HG03097 (cell line): ENCODE data around the gene C12orf50.
"Not testable (repeated sequence)": the region's sequence is repeated elsewhere in the genome, so short reads cannot be mapped to it uniquely, and the experiment has no call there.

Experiments used
- ATAC-seq: cut with Tn5 transposase; IDR thresholded peaks from one replicate; pipeline ENCODE4 v1.9.1; 2021; ENCODE audit not compliant: unreplicated experiment, low FRiP score

Gene C12orf50, protein sequence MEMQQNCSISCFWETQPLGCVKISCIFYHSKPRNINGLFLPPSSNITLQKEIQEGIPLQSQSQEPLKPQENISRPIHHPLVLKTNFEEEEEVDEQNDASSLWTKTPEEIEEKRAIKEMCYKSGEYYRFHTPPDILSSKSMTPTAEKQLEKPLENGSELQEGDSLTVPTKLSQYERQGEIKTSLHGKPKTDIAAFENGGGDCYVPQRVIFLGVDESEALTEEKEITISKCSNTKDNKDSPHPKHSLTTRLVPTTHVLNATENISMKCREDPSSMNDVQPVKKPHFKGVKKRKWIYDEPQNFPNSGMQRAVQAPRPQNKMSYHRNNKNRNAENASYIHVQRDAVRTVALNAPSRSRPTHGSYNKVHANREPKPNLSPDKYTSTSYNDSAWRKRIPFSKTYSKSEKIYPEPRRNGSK

DNA sequence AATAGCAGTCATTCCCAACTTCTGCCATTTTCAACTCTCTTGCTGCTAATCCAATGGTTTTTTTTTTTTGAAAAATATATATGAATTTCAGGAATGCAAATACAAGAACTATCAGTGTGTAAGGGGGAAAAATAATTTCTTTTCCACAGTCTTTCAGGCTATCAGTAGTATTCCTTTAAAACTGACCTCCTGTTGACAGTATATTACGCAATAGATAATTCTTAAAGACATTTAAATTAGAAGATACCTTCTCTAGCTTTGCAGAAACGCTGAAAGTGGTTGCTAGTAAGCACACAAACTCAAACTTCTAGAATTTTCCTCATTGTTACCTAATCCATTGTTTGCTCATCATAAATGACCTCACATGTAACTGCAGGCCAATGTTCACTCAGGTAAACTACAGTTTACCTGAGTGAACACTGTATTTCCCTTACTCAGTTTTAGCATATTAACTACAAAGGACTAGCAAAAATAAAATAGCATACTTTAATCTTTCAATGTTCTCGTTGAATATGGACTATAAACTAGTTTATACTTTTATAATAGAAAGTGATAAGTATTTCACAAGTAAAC is at the start of gene C12orf50:
Gene C12orf50, minus strand, starts transcription at position 309 of the 573 bp plus-strand sequence. CDS start 2,439 bp downstream, outside the sequence.
- ATAC-seq: no peak

DNA sequence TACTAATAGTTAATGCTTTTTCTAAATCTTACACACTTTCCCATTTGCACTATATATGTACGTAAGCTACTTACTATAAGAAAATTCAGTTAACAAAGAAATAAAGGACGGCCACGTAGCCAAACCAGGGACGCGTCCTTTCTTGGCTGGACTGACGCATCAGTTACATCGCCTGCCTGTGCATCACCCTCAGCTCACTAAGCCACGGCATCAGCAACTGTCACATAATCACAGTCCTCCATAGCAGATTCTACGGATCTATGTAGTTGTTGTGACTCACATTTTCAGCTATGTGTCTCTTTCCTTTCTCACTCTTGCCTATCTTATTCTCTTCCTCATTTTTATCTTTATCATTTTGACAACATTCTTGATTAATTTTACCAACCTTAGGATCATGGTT is 38.1 kb upstream of the C12orf50 start:
- no peak for ATAC-seq

DNA sequence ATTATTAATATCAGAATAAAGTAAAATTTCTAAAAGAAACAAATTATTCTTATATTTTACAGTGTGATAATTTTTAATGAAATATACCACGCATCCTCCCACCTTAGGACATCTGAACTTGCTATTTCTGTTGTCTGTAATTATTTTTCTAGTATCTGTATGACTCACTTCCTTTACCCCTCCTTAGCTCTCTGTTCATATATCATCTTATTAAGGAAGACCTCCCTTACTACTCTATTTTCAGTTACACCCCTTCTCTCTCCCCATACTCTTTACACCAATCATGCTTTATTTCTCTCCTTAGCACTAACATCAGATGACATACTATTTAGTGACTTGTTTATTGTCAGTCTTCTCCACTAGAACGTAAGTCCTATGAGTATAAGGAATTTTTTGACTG is 34.2 kb upstream of the C12orf50 start:
- ATAC-seq: peak; percentile 78

DNA sequence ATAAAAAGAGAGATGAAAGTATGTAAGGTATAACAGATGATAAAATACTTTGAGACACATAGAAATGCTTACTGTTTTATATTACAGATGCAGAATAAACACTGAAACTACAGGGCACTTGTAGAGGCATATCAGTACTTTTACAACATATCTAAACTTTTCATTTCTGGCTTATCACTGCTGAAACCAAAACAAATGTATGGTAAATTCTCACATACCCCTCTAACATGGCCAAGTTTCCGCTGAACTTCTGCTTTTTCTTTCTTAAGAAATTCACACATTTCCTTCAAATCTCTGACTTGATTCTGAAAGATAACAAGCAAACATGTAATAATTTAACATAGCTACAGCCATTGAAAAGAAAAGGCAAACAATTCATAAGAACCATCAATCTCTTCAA is 33.3 kb upstream of the C12orf50 start:
- ATAC-seq: peak; percentile 55

DNA sequence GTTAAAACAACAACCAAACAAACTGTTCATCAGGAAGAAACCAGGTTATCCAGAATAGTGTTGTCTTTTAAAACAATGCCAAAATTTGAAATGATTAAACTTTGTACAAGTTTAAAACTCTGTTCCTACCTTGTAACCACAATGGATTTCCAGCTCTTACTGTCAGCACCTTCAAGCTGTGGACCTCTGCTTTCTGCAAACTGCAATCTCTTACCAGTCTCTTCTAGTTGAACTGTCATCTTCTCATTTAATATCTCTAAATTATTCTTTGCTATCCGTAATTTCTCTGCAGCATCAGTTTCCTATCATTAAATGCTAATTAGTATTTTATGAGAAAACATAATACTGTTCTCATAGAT is 29.5 kb upstream of the C12orf50 start:
- no peak for ATAC-seq

DNA sequence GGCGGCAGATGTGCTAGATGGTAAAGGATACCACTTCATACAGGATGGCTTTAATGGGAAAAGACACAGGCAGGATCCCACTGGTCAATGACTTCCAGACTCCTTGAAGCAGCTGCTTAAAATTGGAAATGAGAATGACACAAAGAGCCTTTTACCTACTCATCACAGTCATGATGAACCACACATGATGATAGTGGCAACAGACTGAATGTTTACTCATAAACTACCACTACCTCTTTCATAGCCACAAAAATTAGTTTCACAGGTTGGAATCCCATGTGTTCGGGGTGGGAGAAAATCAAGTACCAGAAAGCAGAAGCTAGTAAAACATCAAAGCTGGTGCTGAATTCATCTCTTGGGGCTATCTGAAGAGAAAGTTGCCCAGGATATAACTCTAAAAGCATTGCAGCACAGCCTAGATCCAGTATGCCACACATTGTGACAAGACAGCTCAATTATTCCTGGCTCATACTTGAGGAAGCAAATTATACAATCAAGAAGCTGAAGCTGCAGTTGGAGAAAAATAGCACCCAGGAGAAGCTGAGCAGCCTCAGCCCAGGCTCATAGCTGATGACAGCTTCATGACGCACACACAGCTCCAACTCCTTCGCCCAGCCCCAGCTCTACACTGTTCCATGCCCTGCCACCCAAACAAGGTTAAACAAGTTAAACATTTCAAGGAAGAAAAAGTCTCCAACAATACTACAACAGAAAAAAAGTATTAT is 29.0 kb upstream of the C12orf50 start:
- ATAC-seq: no peak

DNA sequence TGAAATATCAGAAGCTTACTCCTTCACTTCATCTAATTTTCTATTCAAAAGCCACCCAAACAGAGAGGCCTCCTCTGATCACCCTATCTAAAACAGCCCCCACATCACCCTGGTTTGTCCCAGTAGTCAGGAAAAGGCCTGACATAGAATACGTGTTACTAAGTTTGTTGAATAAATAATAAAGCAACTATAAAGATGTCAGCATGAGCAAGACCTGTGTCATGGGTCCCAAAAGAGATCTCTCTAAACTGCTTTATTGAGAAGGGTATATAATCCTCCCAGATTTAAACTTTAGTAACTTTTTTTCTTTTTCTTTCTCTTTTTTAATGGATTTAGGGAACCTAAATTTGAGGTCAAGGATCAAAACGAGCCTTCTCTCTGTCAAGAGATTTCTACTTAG is 27.4 kb upstream of the C12orf50 start:
- no peak for ATAC-seq

DNA sequence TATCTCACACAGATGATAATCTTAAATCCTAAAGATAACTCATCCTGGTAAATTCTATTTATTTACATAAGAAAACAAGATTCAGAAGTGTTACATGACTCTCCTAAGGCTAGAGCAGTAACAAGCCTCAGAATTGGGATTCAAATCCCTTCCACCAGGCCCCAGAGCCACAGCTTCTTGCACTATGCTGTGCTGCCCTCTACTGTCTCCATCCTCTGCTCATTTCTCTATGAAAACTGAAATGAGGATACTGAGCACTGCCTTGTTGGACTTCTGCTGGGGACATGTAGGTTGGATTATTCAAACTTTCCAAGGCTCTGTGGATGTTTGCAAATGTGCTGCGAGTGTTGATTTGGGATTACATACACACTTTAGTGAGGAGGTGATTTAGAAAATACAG is 23.5 kb upstream of the C12orf50 start:
- ATAC-seq: no peak

DNA sequence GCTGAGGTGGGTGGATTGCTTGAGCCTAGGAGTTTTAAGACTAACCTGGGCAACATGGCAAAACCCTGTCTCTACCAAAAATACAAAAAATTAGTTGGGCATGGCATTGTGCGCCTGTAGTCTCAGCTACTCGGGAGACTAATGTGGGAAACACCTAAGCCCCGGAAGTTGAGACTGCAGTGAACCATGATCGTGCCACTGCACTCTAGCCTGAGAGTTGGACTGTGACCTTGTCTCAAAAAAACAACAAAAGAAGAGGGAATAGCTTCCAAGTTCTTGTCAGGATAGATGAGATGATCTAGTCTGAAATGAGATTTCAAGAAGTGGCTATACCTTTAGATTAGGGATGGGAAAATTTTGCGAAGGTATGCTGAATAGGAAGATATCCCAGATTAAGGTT is 14.8 kb upstream of the C12orf50 start:
- ATAC-seq: no peak

DNA sequence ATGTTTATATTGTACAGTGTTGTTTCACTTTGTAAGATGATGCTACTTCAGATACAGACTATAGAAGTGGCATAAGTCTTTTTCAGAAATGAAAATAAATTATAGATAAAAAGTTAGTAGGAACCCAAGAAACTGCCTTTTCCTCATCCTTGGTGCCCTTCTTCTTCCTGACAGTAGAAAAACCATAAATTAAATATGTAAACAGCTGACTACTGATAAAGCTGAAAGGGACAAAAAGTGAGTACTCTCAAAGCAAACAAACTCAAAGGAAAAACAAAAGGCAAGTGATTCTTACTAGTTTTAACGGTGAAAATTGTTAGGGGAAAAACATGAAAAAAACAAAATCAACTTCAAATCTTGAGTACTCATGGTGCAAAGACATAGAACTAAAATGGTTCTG is 8.6 kb upstream of the C12orf50 start:
- ATAC-seq: no peak

DNA sequence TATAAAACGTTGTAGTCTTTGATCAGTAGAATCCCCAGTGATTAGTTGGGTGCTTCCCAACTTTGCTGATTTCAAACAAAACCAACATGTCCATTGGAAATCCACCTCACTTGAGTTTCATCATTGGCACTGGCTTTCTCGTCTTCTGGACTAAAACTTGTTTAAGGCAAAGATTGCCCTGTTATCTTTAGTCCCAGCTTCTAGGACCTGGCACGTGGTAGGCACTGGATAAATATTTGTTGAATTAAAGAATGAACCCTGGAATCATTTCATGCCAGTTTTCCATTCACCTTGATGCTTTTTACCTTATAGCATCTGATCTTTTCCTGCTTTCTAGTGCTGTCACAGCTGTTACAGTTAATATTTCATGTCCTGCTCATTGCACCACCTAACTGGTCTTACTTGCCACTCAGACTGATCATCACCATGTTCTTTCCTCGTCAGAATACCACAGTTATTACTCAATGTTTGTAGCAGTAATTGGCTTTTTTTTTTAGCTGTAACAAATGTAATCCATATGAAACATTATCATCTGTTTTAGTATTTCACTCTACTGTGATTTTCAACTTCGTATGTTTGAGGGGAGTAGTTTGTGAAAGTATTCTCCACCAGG is 7.3 kb upstream of the C12orf50 start:
- no peak for ATAC-seq

DNA sequence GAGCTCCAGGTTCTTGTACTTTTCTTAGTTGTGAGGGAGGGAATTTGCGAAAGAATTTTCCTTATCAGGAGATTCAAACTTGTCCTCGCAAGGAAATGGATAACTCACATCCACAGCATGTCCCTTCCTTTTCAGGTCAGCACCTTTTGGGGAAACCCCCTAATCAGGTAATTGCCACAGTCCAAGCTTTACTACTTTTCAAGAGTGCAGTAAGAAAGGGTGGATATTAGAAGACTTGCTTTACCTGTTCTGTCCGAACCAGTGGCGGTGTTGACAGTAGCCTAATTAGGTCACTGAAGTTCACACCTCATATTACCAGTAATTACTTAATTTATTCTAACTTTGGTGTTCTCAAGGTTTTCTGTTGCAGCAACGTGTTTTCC is 6.7 kb upstream of the C12orf50 start:
- ATAC-seq: peak; percentile 8

DNA sequence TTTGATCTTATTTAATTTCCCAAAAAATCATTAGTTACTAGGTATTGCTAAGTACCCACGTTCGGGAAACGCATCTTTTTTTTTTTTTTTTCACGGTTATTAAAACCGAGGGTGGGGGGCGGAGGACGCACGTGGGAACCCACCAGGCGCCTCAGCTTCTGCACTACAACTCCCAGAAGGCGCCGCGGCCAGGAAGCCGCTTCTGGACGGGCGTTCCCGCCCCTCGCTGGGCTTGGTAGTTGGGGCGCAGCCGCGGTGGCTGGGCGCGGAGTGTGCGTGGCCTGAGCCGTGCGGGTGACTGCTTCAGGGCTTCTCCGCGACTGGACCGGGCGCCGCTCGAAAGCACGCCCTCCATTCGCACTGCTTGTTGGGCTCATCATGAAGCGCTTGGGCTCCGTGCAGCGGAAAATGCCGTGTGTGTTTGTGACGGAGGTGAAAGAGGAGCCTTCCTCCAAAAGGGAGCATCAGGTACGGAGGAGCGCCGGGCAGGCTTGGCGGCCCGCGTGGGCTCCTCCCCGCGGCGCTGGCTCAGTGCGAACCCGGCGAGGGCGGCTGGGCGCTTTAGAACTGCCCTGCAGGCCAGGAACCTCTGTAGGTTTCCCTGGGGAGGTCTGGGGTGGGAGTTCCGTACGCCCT is 6.2 kb upstream of the C12orf50 start:
- peak; percentile 100 for ATAC-seq

DNA sequence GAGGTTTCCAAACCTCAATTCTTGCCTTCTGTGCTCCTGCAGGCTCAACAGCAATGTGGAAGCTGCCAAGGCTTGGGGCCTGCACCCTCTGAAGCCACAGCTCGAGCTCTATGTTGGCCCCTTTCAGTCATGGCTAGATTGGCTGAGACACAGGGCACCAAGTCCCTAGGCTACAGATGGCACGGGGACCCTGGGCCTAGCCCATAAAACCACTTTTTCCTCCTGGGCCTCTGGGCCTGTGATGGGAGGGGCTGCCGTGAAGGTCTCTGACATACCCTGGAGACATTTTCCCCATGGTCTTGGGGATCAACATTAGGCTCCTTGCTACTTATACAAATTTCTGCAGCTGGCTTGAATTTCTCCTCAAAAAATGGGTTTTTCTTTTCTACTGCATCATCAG is 2.0 kb upstream of the C12orf50 start:
- not testable (repeated sequence) for ATAC-seq

DNA sequence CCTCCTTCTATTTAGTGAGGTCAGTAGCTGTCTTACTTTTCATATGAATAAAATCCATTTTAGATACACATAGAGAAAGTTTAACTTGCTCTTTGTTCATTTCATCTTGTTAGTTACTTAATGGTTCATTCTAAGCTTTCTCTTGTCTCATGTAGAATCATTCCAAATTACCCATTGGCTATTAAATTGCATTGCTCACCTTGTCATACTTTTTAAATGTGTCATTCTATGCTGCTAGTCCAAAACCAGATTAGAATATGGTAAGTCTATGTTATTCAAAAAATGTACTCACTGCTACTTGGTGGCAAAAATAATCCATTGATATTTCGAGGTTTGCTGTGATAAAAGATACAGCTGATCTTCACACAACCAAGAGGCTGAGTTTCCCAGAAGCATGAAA is 3.0 kb downstream of the C12orf50 start:
- ATAC-seq: no peak

DNA sequence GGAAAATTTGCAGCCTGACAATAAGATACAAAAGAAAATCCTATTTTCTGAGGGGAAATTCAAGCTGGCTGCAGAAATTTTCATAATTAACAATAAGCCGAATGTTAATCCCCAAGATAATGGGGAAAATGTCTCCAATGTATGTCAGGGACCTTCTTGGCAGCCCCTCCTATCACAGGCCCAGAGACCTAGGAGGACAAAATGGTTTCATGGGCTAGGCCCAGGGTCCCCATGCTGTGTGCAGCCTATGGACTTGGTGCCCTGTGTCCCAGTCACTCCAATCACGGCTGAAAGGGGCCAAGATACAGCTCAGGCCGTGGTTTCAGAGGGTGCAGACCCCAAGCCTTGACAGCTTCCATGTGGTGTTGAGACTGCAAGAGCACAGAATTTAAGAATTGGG is 11.2 kb downstream of the C12orf50 start:
- ATAC-seq: no peak

DNA sequence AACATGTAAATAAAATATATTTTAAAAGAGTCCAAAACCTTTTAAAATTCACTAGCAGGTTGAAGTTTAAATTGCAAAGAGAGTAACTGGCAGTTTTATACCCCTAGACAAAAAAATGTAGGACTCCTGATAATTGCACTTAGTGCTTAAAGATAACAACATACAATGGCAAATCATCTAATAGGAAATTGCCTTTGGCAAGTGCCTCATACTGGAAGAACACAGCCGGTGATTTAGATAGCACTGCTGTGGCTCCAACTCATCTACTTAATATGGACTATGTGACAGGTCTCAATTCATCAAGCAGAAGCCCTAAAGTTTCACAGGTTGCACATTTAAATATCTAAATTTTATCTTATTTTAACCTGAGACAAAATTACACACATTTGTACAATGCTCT is 13.4 kb downstream of the C12orf50 start:
- ATAC-seq: no peak

DNA sequence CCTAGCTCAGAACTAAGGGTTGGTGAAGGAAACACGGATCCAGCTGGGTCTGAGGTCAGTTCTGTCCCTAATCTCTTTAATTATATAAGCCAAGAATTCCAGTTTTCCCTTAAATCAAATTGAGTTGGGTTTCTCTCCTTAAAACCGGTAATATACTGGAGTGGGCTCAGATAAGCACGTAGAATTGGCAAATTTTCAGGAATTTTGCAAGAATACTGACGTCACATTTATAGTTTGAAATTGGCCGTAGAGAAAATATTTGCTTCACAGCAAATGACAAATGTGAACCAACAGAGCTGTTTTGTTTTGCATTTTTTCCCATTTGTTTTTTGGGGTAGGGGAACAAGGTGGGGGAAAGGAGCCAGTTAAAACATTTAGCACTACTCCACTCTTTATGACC is 17.4 kb downstream of the C12orf50 start:
- ATAC-seq: no peak

DNA sequence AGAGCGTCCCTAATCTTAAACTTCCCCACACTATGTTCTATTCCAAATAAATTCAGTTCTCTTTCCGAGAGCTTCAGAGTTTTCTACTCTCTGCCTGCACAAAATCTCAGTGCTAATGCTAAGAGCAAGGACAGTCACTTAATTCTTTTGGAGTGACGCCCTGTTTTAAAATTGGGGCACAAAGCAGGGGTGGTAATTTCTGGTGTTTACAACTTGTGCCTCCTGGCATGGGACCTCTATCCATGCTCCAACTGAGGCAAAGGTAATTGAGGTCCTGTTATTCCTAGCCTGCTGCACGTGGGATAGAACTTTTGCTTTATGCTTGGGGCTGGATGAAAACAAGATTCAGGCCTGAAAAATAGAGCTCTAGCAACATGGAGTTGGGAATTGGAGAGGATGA is 22.9 kb downstream of the C12orf50 start:
- ATAC-seq: no peak

DNA sequence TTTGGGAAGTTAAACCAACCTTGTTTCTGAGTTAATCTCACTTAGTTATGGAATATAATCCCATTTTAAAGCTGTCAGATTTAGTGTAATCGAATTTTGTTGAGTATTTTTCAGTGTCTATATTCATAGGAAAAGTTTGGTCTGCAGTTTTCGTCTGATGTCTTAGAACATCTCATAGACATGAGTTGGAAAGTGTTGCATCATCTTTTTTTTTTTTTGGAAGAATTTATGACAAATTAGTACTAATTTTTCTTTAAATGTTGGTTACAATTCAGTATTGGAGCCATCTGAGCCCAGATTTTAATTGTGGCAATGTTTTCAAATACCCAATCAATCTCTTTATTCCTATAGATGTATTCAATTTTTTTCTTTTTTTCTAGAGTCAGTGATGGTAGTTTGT is 27.9 kb downstream of the C12orf50 start:
- no peak for ATAC-seq
